CD4-positive, alpha-beta T cell (primary cell): Measurements from ENCODE around the gene WASF3. TPM values are rescaled to one million over a fixed set of nuclear protein-coding genes. Genes with fewer than 3 reads are reported as not detected.

Experiments used
- ATAC-seq: fragments of 200-7000 bp; cut with Tn5 transposase; one replicate; pipeline ENCODE4 v1.10.0; 2022; ENCODE audit warnings: mild to moderate bottlenecking; ENCODE audit not compliant: poor library complexity
- CTCF ChIA-PET: fragments of 350-600 bp; sonication (Branson Sonifier 250); formaldehyde crosslinking; loops from one replicate; lab custom pipeline; 2021; ENCODE audit warnings: antibody characterized with exemption, inconsistent platforms; lab: Charles Lee
- POLR2A ChIA-PET: fragments of 350-600 bp; sonication (Branson Sonifier 250); formaldehyde crosslinking; loops from one replicate; lab custom pipeline; 2021; ENCODE audit warnings: antibody characterized with exemption, inconsistent platforms; lab: Charles Lee
- DNase-seq, 14 experiments: peaks; one replicate each; pipeline ENCODE4 v3.0.0-alpha.2; 2013 to 2020; ENCODE audit warnings: mixed read lengths in 2 of 14
- H3K27ac ChIP-seq, 2 donors: one replicate each; pipeline versions ENCODE4 v1.5.1 to v1.7.0; 2013; ENCODE audit warnings: low read length in 2 of 2, low read depth in 1 of 2, mild to moderate bottlenecking in 1 of 2
- H3K27me3 ChIP-seq, 2 experiments: 1 replicate in 1 of 2; 2 replicates in 1 of 2; pipeline versions ENCODE4 v1.6.1 to v1.7.0; 2013; ENCODE audit warnings: low read length in 2 of 2, control low read depth in 1 of 2, mild to moderate bottlenecking in 1 of 2, moderate library complexity in 1 of 2; ENCODE audit not compliant: insufficient read depth in 2 of 2, control insufficient read depth in 1 of 2
- H3K36me3 ChIP-seq: one replicate; pipeline ENCODE4 v1.6.1; 2013; ENCODE audit warnings: low read length, control low read depth; ENCODE audit not compliant: insufficient read depth
- H3K4me1 ChIP-seq: one replicate; pipeline ENCODE4 v1.6.1; 2013; ENCODE audit warnings: low read length, control low read depth; ENCODE audit not compliant: insufficient read depth
- H3K4me3 ChIP-seq: one replicate; pipeline ENCODE4 v1.5.1; 2013; ENCODE audit warnings: mild to moderate bottlenecking, low read length, moderate library complexity
- H3K9me3 ChIP-seq, 2 experiments: 1 replicate in 1 of 2; 2 replicates in 1 of 2; pipeline versions ENCODE4 v1.6.1 to v1.7.0; 2013; ENCODE audit warnings: low read length in 2 of 2, mild to moderate bottlenecking in 2 of 2, control low read depth in 1 of 2, moderate library complexity in 1 of 2; ENCODE audit not compliant: control insufficient read depth in 1 of 2, insufficient read depth in 1 of 2
- H3K27ac Mint-ChIP-seq: one replicate; pipeline ENCODE4 v1.8.0; 2020; ENCODE audit warnings: mixed read lengths
- H3K27me3 Mint-ChIP-seq: one replicate; pipeline ENCODE4 v1.8.0; 2021; ENCODE audit warnings: mixed read lengths
- H3K36me3 Mint-ChIP-seq: one replicate; pipeline ENCODE4 v1.8.0; 2021; ENCODE audit warnings: low read depth, mixed read lengths
- H3K4me1 Mint-ChIP-seq: one replicate; pipeline ENCODE4 v1.8.0; 2021; ENCODE audit warnings: low read depth, mixed read lengths
- H3K4me3 Mint-ChIP-seq: one replicate; pipeline ENCODE4 v1.8.0; 2020; ENCODE audit warnings: mild to moderate bottlenecking, mixed read lengths
- H3K9me3 Mint-ChIP-seq: one replicate; pipeline ENCODE4 v1.8.0; 2020; ENCODE audit warnings: mixed read lengths
- intact Hi-C, 2 experiments: fragments of 100-400 bp; cut with DNase I in 1 of 2; cut with micrococcal nuclease in 1 of 2; formaldehyde crosslinking; loops; one replicate each; pipeline versions ENCODE4 v1.15.1 to v1.9.0; 2023 to 2025; cut with DNase I, micrococcal nuclease
- total RNA-seq, 174 experiments: library from RNA in 2 of 174; stranded (reverse) in 2 of 174; gene quantifications; one replicate each; pipeline ENCODE4 v1.2.3 and lab custom pipeline; 2021 to 2026
- TF ChIP-seq, protein P1 (sequence below): fragments of 200-600 bp; IDR thresholded peaks from one replicate; pipeline ENCODE4 v1.8.0; 2022; ENCODE audit warnings: antibody characterized with exemption, mild to moderate bottlenecking

The WASF3 gene
- total RNA-seq, 2 experiments from 2014 or later = 0.08 TPM; not detected in 1

DNA sequence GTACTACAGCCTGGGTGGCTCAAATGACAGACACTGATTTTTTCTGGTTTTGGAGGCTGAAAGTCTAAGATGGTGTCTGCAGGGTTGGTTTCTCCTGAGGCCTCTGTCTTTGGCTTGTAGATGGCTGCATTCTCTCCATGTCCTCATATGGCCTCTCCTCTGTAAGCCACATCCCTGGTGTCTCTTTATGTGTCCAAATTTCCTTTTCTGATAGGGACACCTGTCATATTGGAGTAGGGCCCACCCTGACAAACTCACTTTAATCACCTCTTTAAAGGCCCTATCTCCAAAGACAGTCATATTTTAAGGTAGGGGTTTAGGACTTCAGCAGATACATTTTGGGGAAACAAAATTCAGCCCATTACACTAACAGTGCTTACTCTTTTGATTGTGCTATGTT lies 32.0 kb upstream of the WASF3 start:
- Mint-ChIP-seq H3K9me3 (peaks cover 2% of the 10 kb centered on the region), H3K27ac (no peak overlapping the region), H3K27me3 (peaks cover 23% of the 10 kb centered on the region), H3K36me3 (no peaks in the 10 kb centered on the region), H3K4me3 (no peak overlapping the region), H3K4me1 (no peaks in the 10 kb centered on the region)
- TF ChIP-seq, protein P1, sequence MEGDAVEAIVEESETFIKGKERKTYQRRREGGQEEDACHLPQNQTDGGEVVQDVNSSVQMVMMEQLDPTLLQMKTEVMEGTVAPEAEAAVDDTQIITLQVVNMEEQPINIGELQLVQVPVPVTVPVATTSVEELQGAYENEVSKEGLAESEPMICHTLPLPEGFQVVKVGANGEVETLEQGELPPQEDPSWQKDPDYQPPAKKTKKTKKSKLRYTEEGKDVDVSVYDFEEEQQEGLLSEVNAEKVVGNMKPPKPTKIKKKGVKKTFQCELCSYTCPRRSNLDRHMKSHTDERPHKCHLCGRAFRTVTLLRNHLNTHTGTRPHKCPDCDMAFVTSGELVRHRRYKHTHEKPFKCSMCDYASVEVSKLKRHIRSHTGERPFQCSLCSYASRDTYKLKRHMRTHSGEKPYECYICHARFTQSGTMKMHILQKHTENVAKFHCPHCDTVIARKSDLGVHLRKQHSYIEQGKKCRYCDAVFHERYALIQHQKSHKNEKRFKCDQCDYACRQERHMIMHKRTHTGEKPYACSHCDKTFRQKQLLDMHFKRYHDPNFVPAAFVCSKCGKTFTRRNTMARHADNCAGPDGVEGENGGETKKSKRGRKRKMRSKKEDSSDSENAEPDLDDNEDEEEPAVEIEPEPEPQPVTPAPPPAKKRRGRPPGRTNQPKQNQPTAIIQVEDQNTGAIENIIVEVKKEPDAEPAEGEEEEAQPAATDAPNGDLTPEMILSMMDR = no peak
- Histone ChIP-seq H3K4me3 (no peak overlapping the region), H3K9me3 (no peaks in the 10 kb centered on the region), H3K4me1 (no peaks in the 10 kb centered on the region), H3K36me3 (no peaks in the 10 kb centered on the region), H3K27ac (no peak overlapping the region), H3K27me3 (peaks cover 0 to 4% of the 10 kb centered on the region in 2 experiments)
- intact Hi-C loops = no loop called here
- no peak for DNase-seq
- POLR2A ChIA-PET = no interaction called here
- ATAC-seq = no peak
- CTCF ChIA-PET = no interaction called here

DNA sequence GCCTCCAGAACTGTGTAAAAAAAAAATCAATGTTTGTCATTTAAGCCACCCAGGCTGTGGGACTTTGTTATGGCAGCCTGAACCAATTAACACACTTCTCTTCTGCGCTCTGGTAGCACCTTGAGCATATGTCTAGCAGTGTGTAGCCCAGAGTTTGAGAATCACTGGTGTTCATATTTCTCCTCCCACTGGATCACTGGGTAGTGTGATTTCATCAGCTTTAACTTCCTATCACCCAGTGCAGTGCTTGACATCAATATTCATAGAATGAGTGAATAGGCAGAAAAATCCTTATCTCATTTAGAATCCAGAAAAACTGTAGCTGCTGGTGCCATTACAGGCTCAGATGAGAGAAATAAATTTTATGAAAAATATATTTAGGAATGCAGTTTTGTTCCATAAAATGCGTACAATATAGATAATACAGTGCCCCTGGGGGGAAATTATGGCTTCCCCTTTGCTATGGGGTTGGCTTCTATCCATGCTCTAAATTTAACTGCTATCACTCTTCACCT lies 30.7 kb upstream of the WASF3 start:
- intact Hi-C loops = no loop called here
- H3K27ac ChIP-seq = no peak overlapping the region
- no peaks in the 10 kb centered on the region for H3K4me1 Mint-ChIP-seq
- no peaks in the 10 kb centered on the region for H3K4me1 ChIP-seq
- H3K36me3 Mint-ChIP-seq = no peaks in the 10 kb centered on the region
- ATAC-seq (no peak), DNase-seq (no peak)
- H3K36me3 ChIP-seq = no peaks in the 10 kb centered on the region
- peaks cover 2% of the 10 kb centered on the region for H3K9me3 Mint-ChIP-seq
- no peaks in the 10 kb centered on the region for H3K9me3 ChIP-seq
- H3K4me3 ChIP-seq = no peak overlapping the region
- ChIA-PET CTCF (no interaction called here), POLR2A (no interaction called here)
- no peak overlapping the region for H3K4me3 Mint-ChIP-seq
- H3K27me3 Mint-ChIP-seq = peaks cover 29% of the 10 kb centered on the region
- H3K27ac Mint-ChIP-seq = no peak overlapping the region
- H3K27me3 ChIP-seq = peaks cover 0 to 4% of the 10 kb centered on the region in 2 experiments
- TF ChIP-seq, protein P1 = no peak

DNA sequence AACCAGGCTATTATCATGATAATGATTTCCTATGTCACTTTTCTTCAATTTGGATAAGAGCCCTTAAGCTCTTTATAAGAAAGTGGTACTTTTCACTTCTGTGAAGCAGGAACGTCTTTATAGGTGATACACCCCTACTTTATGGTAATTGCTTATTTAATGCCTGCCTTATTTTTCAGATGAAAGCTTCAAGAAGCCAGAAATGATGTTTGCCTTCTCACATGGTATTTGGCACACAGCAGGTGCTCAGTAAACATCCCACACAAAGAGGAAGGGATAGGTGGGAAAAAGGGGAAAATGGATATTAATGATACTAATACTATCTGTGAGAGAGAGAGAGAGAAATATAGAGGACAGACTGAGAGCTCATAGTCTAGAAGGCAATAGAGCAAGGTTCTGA lies 29.0 kb upstream of the WASF3 start:
- peaks cover 2% of the 10 kb centered on the region for H3K9me3 Mint-ChIP-seq
- H3K4me3 ChIP-seq = no peak overlapping the region
- peaks cover 38% of the 10 kb centered on the region for H3K27me3 Mint-ChIP-seq
- DNase-seq (no peak), ATAC-seq (no peak)
- H3K36me3 Mint-ChIP-seq = no peaks in the 10 kb centered on the region
- H3K9me3 ChIP-seq = no peaks in the 10 kb centered on the region
- H3K27ac ChIP-seq = no peak overlapping the region
- no peak overlapping the region for H3K4me3 Mint-ChIP-seq
- CTCF ChIA-PET = no interaction called here
- H3K36me3 ChIP-seq = no peaks in the 10 kb centered on the region
- H3K4me1 Mint-ChIP-seq = no peaks in the 10 kb centered on the region
- no peak overlapping the region for H3K27ac Mint-ChIP-seq
- no peaks in the 10 kb centered on the region for H3K4me1 ChIP-seq
- POLR2A ChIA-PET = no interaction called here
- intact Hi-C loops = no loop called here
- TF ChIP-seq, protein P1 = no peak
- H3K27me3 ChIP-seq = peaks cover 0 to under 1% of the 10 kb centered on the region in 2 experiments
